Stimulated activated CD8-positive, alpha-beta memory T cell treated with anti-CD3 and anti-CD28 coated beads, Interleukin-7, amount 100 ng/mL, for 1 hour (primary cell): ENCODE data around the gene CCDC154.
"Not testable (repeated sequence)": the region's sequence is repeated elsewhere in the genome, so short reads cannot be mapped to it uniquely, and the experiment has no call there.

Source experiments
- DNase-seq, 2 donors: peaks; one replicate each; pipeline ENCODE4 v3.0.0-alpha.2; 2020; ENCODE audit warnings: low read depth in 2 of 2

CCDC154 gene, protein sequence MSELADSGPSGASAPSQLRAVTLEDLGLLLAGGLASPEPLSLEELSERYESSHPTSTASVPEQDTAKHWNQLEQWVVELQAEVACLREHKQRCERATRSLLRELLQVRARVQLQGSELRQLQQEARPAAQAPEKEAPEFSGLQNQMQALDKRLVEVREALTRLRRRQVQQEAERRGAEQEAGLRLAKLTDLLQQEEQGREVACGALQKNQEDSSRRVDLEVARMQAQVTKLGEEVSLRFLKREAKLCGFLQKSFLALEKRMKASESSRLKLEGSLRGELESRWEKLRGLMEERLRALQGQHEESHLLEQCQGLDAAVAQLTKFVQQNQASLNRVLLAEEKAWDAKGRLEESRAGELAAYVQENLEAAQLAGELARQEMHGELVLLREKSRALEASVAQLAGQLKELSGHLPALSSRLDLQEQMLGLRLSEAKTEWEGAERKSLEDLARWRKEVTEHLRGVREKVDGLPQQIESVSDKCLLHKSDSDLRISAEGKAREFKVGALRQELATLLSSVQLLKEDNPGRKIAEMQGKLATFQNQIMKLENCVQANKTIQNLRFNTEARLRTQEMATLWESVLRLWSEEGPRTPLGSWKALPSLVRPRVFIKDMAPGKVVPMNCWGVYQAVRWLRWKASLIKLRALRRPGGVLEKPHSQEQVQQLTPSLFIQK

DNA sequence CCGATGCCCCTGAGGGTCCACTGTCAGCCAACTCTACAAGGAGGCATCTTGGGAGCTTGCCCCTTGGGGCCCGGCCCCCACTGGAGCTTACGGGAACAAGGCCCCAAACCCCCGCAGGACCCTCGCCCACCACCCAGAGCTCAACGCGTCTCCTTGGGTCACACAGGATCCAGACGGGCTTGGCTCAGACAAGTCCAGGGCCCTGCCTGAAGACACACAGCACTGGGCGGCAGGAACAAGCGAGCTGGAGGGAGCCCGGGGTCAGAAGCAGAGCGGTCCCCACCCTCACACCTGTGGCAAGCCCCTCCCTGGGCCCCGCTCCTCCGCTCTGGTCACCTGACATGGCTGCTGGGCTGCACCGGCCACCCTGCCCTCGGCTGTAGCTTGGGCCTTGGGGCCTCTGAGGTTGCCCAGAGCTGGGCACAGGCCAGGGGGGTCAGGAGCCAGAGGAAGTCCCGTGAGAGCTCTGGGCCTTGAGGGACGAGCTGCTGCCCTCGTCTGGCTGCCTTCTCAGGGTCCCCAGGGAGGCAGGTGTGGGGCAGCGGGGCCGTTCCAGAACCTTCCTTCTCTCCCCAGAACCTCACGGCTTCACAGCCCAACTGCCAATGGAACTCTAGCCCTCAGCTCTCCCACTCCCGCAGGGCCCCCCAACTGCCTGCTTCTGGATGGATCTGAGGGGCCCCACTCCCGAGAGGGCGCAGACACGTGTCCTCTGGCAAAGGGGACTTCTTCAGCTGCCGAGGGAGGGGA, at the start of gene CCDC154:
TSS of gene CCDC154 (minus strand) at position 577 of the 750 bp plus-strand sequence. CDS start at position 343, 234 bp downstream.
- DNase-seq: no peak

DNA sequence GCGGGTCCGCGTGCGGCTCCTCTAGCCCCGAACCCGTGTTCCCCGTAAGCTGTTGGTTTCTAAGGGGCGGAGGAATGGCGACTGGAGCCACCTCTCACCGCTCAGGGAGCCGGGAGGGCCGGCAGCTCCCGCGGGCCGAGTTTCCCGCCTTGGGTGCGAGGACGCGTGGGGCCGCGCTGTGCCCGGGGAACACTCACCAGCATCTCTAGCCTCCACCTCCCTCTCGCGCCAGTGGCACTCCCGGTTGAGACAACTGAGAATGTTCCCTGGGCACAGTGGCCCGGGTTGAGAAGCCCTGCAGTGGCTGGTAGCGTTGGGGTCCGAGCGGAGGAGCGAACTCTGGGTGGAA, 49.4 kb upstream of the CCDC154 start:
- DNase-seq: no peak

DNA sequence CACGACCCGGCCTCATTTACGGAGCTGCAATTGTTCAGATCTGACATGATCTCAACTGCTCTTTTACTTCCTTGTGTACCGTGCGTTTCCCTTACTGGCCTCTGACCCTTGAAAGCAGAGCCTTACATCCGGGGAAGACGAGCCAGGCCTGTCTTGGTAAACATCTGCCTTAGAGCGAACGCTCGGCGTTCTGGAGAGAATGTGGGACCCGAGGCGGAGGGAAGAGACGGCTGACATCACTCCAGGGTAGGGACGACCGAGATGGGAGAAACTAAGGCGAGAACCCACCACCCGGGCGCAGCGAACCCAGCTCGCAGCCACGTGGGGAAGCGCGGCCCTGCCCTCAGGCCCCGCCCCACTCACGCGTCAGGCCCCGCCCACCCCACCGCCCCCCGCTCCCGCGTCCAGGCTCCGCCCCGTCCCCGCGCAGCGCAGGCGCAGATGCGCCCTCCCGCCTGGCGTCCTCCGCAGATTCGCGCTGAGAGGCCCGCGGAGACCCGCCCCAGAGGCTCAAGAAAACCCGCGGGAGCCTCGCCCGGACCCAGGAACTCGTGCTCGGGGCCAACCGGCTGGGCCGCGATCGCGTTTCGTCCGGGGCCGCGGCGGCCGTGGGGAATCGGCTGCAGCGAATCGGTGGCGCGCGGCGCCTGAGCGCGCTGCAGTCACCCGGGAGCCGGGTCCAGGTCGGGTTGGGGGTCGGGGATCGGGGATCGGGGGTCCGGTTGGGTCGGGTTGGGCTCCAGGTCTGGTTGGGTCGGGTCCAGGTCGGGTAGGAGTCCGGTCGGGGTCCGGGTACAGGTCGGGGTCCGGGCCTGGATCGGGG, 48.8 kb upstream of the CCDC154 start, which contains the start of gene TELO2:
TSS of gene TELO2 (plus strand) at position 438 of the 823 bp plus-strand sequence. CDS start 922 bp downstream, outside the sequence.
- DNase-seq: peak; percentile 73 to 80

DNA sequence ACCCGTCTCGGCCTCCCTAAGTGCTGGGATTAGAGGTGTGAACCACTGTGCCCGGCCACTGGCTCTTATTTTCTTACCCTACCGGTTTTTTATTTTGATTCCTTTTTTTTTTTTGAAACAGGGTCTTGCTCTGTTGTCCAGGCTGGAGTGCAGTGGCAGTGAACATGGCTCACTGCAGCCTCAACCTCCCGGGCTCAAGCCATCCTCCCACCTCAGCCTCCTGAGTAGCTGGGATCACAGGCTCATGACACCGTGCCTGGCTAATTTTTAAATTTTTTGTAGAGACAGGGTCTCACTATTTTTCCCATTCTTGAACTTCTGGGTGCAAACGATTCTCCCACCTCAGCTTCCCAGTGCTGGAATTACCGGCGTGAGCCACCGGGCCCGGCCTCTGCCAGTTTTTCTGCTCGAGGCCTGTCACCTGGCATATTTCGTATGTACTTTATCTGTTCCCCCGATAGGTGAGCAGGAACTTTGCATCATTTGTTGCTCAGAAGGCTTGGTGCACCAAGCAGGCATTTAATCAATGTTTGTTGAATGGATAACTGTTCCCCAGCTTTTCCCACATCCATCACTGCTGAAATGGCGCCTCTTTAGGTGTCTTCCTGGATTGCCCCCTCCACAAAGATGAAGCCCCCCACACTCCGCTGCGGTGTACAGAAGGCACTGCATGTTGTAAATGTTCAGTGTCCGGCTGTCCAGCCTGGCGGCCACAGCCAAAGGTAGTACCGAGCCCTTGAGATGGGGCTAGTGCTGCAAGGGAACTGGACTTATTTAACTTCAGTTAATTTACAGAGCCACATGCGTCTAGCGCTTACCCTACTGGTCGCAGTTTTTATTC, 47.9 kb upstream of the CCDC154 start:
- DNase-seq: no peak

DNA sequence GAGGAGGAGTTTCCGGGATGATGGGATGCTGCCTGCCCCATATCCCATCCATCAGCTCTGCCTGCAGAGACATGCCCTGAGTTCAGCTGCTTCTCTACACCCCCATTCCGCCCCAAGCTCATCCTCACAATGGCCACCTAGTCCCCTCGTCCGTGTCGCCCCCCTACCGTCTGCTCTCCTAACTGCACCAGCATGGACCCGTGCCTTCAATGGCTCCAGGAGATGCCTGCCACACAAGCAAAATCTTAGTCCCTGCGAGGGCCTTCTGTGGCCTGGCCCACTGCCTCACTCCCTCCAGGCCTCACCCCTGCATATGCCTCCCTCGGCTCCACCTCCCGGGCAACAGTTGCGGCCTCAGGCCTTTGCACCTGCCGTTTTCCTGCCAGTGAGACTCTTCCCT, 47.0 kb upstream of the CCDC154 start:
- DNase-seq: no peak

DNA sequence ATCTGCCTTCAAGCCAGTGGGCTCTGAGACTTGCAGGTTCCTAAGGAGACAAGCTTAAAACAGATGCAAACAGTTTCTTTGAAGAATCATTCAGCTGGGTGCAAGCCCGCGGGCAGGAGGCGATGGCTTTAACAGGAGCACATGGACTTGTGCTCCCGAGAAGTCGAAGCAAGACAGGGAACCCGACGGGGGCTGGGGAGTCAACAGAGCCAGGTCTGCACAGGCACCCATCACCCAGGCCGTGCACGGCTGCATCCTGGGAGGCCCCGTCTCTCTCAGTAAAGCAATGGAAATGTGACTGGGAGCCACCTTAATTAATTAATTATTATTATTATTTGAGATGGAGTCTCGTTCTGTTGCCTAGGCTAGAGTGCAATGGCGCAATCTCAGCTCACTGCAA, 44.7 kb upstream of the CCDC154 start:
- DNase-seq: no peak

DNA sequence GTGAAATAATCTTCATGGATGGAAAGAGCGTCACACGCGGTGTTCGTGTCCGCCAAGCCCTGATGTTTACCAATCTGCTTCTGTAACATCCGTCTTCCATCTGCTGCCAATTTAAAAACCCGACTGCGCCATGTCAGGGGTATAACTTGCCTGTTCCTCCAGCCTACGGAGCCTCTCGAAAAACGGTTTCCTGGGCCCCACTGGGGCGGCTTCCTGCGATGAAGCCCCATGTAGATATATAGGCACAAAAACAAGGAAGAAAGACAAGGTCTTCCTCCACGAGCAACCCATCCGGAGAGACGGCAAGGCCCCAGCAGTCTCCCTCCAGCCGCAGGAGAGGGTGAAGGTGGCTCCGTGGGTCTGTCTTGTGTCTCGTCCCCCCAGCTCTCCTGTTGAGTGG, 44.3 kb upstream of the CCDC154 start, which contains the start of gene PTX4:
TSS of gene PTX4 (minus strand) at position 326 of the 400 bp plus-strand sequence. CDS start at position 291, 35 bp downstream.
- no peak for DNase-seq

DNA sequence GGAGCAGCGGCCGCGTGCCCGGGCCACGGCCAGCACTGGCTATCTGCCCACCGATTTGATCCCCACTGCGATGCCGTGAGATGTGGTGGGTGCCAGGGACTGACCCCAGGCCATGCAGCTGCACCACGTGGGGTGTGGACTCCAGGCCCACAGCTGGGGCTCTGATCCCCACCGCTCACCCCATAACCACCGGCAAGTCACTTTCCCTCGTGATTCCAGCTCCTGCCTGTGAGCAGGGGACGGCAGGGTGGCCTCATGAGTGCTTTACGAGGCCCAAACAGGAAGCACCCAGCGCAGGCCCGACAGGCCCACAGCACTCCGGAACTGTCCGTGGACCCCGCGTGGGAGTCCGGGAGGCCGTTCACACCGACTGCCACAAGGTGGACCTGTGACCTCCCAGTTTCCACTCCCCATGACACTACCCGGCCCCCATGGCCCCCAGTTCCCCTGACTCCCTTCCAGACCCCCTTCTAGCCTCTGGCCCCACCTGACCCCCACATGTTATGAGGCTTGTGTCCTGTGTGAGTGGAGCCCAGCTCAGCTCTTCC, 43.8 kb upstream of the CCDC154 start:
- DNase-seq: no peak

DNA sequence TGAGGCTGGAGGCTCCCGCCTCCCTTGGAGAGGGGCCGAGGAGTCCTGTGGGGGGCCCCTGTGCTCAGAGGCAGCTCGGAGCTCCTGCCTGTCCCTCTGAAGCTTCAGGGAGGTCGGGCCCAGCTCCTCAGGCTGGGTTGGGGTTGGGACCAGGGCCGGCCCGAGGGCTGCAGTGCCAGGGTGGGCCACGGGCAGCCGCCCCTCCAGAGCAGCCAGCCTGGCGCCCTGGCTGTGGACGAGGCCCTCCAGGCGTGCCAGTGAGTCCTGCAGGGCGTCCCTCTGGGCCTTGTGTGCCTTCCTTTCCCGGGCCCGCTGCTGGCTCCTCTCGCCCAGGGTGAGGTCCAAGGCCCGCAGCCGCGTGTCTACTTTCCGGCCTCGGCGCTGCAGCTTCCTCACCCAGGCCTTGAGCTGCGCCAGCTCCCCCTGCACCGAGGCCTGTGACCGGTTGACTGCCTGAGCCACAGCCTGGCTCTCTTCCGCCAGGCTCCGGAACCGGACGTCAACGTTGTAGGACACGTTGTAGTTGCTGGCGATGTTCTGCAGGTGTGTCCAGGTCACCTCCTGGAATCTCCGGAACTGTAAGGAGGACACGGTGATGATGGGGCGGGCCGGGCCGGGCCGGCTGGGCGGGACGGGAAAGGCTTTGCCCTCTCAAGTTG, 43.2 kb upstream of the CCDC154 start:
- DNase-seq: no peak

DNA sequence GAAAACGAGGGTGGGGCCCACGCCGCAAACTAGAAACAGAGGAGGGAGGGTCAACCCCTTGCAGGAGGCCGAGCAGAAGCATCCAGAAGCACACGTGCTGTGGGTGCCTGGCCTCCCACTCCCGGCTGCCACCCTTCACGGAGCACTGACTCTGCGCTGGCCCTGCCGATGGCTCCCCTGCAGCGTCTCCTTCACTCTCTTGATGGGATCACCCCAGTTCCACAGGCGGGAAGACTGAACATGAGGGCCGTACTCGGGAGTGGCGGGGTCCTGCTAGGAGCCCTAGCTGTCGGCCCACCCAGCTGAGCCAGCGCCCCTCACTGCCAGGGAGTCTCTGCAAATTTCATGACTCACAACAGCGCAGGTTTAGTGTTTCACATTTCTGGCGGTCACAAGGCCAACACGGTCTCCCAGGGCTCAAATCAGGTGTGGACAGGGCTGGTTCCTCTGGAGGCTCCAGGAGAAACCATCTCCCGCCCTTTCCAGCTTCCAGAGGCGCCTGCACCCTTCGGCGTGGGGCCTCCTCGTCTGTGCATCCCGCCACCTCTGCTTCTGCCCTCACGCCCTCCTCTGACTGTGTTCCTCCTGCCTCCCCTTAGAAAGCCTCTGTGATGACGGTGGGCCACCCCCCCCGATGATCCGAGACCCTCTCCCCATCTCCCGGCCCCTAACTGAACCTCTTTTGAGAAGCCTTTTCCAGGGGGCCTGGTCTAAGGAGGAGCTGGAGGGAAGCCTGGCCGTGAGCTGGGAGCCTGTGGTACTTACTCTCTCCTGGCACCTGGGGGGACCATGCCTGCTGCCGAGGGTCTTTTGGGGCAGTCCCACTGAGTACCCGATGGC, 42.4 kb upstream of the CCDC154 start:
- no peak for DNase-seq

DNA sequence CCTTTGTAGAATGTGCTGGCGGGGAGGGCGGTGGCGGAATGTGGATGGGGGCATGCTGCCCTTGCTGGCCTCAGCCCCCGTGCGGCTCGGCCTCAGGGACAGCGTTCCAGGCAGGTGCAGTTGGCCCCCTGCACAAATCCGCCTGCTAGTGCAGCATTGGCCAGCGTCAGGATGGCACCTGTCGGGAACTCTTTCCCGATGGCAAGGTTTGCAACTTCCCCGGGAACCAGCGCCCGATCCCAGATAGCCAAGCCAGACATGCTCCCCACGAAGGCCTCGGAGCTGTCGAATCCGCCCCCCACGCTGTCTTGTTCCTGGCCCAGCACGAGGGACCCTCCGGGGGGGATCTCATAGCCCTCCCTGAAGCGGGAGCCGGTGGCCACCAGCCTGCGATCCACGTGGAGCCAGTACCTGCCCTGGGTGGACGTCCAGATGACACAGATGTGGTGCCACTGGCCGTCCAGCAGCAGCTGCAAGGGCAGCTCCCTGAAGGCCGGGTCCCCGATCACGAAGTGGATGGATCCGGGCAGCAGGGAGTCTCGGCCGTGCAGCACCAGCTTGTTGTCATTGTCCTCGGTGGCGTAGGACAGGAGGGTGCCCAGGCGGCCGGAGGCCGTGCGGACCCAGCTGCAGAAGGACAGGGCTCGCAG, 41.6 kb upstream of the CCDC154 start:
- DNase-seq: no peak

DNA sequence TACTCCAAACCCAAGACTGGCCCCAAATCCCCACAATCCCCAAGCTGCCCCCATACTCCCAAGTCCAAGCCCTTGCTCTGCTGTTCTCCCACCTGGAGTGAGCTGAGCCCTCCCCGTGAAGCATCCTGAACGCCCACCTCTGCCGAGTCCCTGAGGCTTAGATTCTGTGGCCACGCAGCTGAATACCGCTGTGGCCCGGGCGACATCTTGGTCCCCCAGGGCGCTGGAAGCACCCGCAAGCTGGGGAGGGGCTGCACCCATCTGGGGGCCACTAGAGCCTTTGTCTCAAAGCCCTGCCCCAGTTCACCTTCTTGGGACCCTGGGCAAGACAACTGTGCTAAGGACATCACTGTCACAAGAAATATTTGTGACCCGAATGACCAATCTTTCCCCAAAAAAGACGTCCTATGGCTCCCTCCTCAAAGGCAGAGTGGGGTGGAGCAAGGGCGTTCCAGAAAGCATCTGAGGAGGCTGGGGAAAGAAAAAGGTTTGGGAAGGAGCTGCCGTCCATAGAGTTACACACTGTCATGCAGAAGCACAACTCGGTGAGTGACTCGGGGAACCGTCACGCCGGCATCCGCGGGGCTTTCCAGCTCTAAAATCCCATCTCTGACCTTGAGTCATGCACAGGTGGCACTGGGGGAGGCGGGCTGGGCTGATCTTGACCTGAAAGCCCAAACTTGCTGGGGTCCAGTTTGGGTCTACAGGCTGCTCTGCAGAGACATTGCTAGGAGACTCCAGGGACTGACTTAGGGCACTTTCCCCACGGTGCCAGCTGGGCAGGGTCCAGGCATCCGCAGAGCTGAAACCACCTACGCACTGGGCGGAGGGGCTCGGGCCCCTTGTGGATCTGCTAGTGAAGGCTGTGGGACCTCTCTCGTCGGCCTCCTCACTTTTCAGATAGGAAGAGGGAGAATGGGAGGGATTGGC, 37.8 kb upstream of the CCDC154 start:
- DNase-seq: no peak

DNA sequence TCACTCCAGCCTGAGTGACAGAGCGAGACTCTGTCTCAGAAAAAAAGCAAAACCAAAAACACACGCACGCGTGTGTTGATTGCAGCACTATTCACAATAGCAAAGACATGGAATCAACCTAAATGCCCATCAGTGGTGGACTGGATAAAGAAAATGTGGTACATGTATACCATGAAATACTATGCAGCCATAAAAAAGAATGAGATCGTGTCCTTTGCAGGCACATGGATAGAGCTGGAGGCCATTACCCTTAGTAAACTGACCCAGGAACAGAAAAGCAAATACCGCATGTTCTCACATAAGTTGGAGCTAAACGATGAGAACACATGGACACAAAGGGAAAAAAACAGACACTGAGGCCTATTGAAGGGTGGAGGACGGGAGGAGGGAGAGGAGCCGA, 34.6 kb upstream of the CCDC154 start:
- DNase-seq: not testable (repeated sequence)

DNA sequence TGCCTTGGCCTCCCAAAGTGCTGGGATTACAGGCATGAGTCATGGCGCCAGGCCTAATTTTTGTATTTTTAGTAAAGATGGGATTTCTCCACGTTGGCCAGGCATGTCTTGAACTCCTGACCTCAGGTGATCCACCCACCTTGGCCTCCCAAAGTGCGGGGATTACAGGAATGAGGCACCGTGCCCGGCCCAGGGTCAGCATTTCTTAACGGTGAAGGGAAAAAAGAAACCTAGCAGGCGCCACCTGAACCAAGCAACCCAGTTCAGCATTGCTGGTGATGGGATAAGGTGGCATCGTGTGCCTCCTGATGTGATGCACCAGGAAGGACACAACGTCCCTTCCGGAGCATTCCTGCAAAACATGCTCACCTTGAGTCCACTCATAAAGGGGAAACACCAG, 32.7 kb upstream of the CCDC154 start:
- DNase-seq: no peak

DNA sequence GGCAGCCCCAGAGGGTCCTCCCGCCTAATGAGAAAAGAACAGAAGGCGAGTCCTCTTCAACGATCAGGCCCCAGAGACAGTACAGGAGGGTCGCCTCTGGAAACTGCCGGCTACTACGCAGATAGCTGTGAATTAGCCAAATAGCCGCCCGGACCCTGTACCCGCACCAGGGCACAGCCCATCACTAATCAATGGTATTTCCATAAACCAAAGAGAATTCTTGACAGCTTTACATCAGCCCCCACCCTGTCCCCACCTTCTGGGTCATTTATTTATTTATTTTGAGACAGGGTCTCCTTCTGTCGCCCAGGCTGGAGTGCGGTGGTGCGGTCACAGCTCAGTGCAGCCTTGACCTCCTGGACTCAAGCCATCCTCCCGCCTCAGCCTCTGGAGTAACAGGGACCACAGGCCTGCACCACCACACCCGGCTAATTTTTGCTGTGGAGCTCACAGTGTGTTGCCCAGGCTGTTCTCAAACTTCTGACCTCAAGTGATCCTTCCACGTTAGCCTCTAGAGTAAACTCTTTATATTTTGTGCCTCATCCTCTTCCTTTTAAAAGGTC, 31.3 kb upstream of the CCDC154 start:
- DNase-seq: no peak

DNA sequence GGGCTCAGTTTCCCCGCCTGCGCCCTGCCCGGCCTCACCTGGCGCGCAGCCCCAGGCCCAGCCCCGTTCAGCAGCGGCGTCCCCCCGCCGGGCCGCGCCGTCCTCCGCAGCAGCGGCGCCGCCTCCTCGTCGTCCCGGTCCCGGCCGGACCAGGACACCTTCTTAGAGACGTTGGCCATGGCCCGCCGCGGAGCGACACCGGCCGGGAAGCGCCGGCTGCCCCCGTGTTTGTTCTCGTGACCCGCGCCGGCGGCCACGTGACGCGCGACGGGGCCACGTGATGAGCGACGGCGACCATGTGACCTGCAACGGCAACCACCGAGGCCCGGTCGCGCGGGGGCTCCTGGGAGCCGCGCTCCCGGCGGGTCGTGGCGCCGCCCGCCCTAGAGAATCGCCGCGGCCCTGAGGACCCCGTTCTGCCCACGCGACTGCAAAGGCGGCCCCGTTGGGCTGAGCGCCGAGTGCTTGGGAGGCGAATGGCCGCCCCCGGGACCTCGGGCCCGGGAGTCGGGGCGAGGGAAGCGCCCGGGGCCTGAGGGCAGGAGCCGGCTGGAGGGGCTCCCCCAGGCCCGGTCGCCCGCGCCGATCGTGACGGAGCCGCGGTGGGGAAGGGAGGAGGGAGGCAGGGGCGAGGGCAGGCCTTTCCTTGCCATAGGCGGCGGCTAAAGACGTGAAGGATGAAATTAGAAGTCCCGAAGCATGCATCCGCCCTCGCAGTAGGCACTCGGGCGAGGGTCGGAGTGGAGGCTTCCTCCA, 30.6 kb upstream of the CCDC154 start, which contains the start of gene CLCN7:
TSS of gene CLCN7 (minus strand) at position 233 of the 756 bp plus-strand sequence. CDS start at position 179, 54 bp downstream.
- DNase-seq: peak; percentile 62 to 70
